Measurements from ENCODE around the gene MEX3A.
A peak's percentile ranks its signal among the peaks of the same experiment; 100 is the strongest.
"Not testable (repeated sequence)": the region's sequence is repeated elsewhere in the genome, so short reads cannot be mapped to it uniquely, and the experiment has no call there.

The MEX3A gene

DNA sequence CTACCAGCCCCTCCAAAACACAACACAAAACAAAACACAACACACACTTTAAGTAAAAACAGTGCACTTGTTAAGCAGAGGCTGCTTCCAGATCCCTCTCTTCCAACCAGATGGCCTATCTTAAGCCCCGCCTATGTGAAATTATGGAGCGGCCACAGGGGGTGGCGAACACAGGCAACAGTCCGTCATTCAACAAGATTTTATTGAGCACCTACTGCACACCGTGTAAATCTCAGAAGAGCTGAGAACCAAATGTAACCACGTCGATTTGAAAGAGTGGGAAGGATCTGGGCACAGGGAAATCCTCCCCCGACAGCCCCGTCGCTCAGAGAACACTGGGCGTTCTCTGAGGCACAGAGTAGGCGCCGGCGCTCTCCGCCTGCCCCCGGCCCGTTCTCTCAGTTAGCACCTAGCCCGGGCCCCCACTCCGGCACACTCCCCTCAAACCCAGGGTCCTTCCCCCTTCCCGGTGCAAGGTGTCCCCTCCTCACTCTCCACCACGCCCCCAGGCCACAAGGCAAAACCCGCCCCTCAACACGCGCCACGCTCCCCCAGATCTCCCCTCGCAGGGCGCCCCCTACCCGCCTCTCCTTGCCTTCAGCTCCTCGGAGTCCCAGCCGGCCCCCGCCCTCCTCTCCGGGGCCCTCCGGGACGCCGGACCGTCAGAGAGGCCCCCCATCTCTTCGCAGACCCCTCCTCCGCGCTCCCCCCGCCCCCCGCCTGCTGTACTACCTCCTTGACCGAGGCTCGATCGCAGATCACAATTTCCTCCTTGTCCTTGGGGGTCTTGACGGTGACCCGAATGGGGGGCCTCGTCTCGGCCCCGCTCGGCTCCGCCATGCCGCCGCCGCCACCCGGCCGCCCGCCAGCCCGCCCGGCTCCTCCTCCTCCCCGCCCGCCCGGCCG is 29.1 kb downstream of the MEX3A start:
- Mint-ChIP-seq H3K27me3 (ENCODE audit: low read depth) (no peaks in the 10 kb centered on the region), H3K4me3 (peak overlapping the region; percentile 93), H3K36me3 (ENCODE audit: low read depth) (peaks cover 11% of the 10 kb centered on the region), H3K27ac (peak overlapping the region; percentile 92), H3K9me3 (no peaks in the 10 kb centered on the region), H3K4me1 (ENCODE audit: low read depth) (peaks cover 18% of the 10 kb centered on the region)

GRCh38 chr1:156051011-156051725 is 31.1 kb downstream of the MEX3A start:
- H3K27ac Mint-ChIP-seq, result no peak overlapping the region
- peak overlapping the region; percentile 28 for H3K4me3 Mint-ChIP-seq
- no peaks in the 10 kb centered on the region for H3K27me3 Mint-ChIP-seq (ENCODE audit: low read depth)
- peaks cover 9% of the 10 kb centered on the region for H3K36me3 Mint-ChIP-seq (ENCODE audit: low read depth)
- no peaks in the 10 kb centered on the region for H3K9me3 Mint-ChIP-seq
- peaks cover 16% of the 10 kb centered on the region for H3K4me1 Mint-ChIP-seq (ENCODE audit: low read depth)

GRCh38 chr1:156050376-156050775 is 31.9 kb downstream of the MEX3A start:
- H3K4me3 Mint-ChIP-seq, result no peak overlapping the region
- peaks cover 13% of the 10 kb centered on the region for H3K4me1 Mint-ChIP-seq (ENCODE audit: low read depth)
- H3K36me3 Mint-ChIP-seq (ENCODE audit: low read depth), result peaks cover 9% of the 10 kb centered on the region
- no peaks in the 10 kb centered on the region for H3K9me3 Mint-ChIP-seq
- H3K27me3 Mint-ChIP-seq (ENCODE audit: low read depth), result no peaks in the 10 kb centered on the region
- no peak overlapping the region for H3K27ac Mint-ChIP-seq

DNA sequence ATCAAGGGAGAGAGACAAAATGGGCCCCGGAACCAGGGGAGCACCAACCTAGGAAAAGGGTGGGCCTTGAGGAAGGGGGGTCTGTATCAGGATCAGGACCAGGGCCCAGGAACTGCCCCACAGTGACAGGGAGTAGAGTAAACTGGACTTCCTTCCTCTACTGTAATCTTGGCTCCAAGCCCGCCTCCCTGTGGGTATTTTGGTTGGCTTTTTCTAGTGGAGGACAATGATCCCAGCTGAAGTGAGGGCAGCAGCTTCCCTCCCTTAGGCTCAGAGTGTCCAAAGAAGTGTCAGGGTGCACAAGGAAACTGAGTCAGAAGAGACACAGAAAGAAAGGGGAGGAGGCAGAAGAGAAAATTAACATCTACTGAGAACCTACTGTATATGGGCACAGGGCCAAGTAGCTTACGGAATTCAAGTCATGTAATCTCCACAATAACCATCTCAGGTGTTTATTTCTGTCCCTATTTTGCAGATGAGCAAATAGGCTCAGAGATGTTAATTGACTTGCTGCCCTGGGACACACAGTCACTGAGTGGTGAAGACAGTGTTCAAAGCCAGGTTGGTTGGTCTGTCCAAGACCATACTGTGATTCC is 33.5 kb downstream of the MEX3A start:
- Mint-ChIP-seq H3K4me1 (ENCODE audit: low read depth) (peaks cover 19% of the 10 kb centered on the region), H3K36me3 (ENCODE audit: low read depth) (peaks cover 9% of the 10 kb centered on the region), H3K27me3 (ENCODE audit: low read depth) (no peaks in the 10 kb centered on the region), H3K4me3 (no peak overlapping the region), H3K9me3 (no peaks in the 10 kb centered on the region), H3K27ac (no peak overlapping the region)

DNA sequence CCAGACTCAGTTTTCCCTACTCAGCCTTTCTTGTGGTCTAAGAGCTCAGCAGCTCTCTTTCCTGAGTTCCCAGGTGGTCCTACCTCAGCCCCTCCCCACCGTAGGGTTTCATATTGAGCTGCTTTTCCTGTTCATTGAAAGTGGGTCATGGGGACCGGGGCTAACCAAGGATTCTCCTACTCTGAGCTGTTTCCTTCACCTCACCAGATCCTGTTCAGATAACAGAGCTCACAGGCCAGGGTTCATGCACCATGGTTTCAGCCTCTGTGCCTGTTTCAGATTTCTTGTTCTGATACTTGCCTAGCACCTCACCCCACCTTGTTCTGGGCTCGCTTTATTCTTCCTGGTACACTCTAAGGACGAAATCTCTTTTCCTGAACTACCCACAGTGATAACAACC is 37.2 kb downstream of the MEX3A start:
- H3K27ac Mint-ChIP-seq, result peak overlapping the region; percentile 43
- H3K4me1 Mint-ChIP-seq (ENCODE audit: low read depth), result peaks cover 15% of the 10 kb centered on the region
- no peaks in the 10 kb centered on the region for H3K27me3 Mint-ChIP-seq (ENCODE audit: low read depth)
- H3K9me3 Mint-ChIP-seq, result no peaks in the 10 kb centered on the region
- H3K4me3 Mint-ChIP-seq, result peak overlapping the region; percentile 12
- peaks cover 15% of the 10 kb centered on the region for H3K36me3 Mint-ChIP-seq (ENCODE audit: low read depth)

GRCh38 chr1:156042828-156043227 is 39.4 kb downstream of the MEX3A start:
- Mint-ChIP-seq H3K27ac (no peak overlapping the region), H3K4me1 (ENCODE audit: low read depth) (peaks cover 15% of the 10 kb centered on the region), H3K36me3 (ENCODE audit: low read depth) (peaks cover 9% of the 10 kb centered on the region), H3K9me3 (no peaks in the 10 kb centered on the region), H3K4me3 (no peak overlapping the region), H3K27me3 (ENCODE audit: low read depth) (no peaks in the 10 kb centered on the region)

DNA sequence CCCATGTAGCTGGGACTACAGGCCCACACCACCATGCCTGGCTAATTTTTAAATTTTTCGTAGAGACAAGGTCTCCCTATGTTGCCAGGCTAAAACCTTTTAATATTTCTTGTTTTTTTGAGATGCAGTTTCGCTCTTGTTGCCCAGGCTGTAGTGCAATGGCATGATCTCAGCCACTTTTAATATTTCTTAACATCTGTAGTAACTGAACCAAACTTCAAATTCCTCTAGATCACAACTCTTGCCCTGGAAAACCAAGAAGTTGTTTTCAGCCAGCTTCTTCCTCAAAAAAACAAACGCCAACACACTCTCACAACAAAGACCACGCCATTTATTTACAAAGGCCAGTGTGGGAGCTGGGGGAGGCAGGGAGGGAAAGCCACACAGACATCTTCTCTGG is 47.3 kb downstream of the MEX3A start:
- H3K27me3 Mint-ChIP-seq (ENCODE audit: low read depth); H3K27ac Mint-ChIP-seq; H3K9me3 Mint-ChIP-seq; H3K4me3 Mint-ChIP-seq; H3K36me3 Mint-ChIP-seq (ENCODE audit: low read depth): not testable (repeated sequence)
- H3K4me1 Mint-ChIP-seq (ENCODE audit: low read depth), result peaks cover 12% of the 10 kb centered on the region

DNA sequence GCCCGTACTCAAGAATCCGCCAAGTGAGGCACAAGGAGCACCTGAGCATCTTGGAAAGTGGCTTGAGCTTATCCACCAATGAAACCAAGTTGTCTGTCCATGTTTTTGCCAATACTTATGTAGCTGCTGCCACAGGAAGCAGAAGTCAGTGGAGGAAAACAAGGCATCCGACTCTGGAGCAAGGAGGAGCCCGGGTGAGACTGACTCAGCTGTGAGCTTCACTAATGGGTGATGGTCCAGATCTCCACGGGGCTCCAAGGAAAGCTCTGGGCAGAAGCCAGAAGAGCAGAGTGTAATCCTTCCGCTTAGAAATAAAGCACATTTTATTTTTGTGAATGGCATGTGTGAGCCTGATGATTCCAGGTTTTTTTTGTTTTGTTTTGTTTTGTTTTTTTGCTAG is 49.3 kb downstream of the MEX3A start:
- H3K4me1 Mint-ChIP-seq (ENCODE audit: low read depth), result peaks cover 12% of the 10 kb centered on the region
- H3K4me3 Mint-ChIP-seq, result no peak overlapping the region
- no peak overlapping the region for H3K27ac Mint-ChIP-seq
- no peaks in the 10 kb centered on the region for H3K9me3 Mint-ChIP-seq
- peaks cover 4% of the 10 kb centered on the region for H3K36me3 Mint-ChIP-seq (ENCODE audit: low read depth)
- H3K27me3 Mint-ChIP-seq (ENCODE audit: low read depth), result no peaks in the 10 kb centered on the region

DNA sequence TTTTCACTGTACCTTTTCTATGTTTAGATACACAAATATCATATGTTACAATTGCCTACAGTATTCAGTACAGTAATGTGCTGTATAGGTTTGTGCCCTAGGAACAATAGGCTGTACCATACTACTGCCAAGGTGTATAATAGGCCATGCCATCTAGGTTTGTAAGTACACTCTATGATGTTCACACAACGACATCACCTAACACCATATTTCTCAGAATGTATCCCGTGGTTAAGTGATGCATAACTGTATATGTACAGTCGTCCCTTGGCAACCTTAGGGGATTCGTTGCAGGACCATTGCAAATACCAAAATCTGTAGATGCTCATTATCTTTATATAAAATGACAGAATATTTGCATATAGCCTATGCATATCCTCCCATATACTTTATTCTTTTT is 55.7 kb downstream of the MEX3A start:
- H3K27me3 Mint-ChIP-seq (ENCODE audit: low read depth), result peaks cover 9% of the 10 kb centered on the region
- H3K4me3 Mint-ChIP-seq, result no peak overlapping the region
- H3K36me3 Mint-ChIP-seq (ENCODE audit: low read depth), result no peaks in the 10 kb centered on the region
- H3K27ac Mint-ChIP-seq, result no peak overlapping the region
- no peaks in the 10 kb centered on the region for H3K9me3 Mint-ChIP-seq
- H3K4me1 Mint-ChIP-seq (ENCODE audit: low read depth), result peaks cover 10% of the 10 kb centered on the region

DNA sequence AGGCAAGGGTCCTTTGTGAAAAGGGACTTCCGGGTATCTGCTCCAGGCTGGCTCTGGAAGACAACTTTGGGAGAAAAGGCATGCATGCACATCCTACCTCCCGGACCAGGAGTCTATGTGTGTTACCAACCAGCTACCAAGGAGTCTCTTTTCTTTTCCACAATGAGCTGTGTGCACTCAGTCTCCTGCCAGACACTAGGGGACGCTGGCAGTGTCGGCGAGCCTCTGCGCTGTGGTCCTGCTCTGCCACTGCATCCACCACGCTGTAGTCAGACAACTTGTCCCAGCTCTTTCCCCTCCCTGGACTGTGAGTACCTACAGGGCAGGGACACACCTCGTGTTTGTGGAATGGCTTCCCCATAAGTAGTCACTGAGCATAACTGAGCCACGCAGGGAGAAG is 56.4 kb downstream of the MEX3A start:
- no peaks in the 10 kb centered on the region for H3K9me3 Mint-ChIP-seq
- H3K4me1 Mint-ChIP-seq (ENCODE audit: low read depth), result peaks cover 13% of the 10 kb centered on the region
- no peak overlapping the region for H3K27ac Mint-ChIP-seq
- peaks cover 9% of the 10 kb centered on the region for H3K27me3 Mint-ChIP-seq (ENCODE audit: low read depth)
- H3K4me3 Mint-ChIP-seq, result no peak overlapping the region
- no peaks in the 10 kb centered on the region for H3K36me3 Mint-ChIP-seq (ENCODE audit: low read depth)

- Mint-ChIP-seq H3K27me3 (ENCODE audit: low read depth) (peaks cover 9% of the 10 kb centered on the region), H3K36me3 (ENCODE audit: low read depth) (peaks cover 5% of the 10 kb centered on the region), H3K9me3 (no peaks in the 10 kb centered on the region), H3K4me1 (ENCODE audit: low read depth) (peaks cover 17% of the 10 kb centered on the region), H3K4me3 (no peak overlapping the region), H3K27ac (no peak overlapping the region)
These were observed 57.5 kb downstream of the MEX3A start for GRCh38 chr1:156024801-156025200.

All from T-helper 1 cell treated with Interleukin-12 subunit alpha and Interleukin-12 subunit beta and Interleukin-4 antibody, amounts not matched to agents 30 μg/mL and 1 μg/mL, for 36 hours (primary cell).